Endothelial cell of umbilical vein (primary cell): ENCODE results near the gene AKAP6. TPM values are rescaled to one million over a fixed set of nuclear protein-coding genes. Genes with fewer than 3 reads are reported as not detected.

ENCODE experiments used
- BruUV-seq: library from RNA; stranded (reverse); fragments of 400-500 nt; replicated peaks from 2 replicates; lab custom pipeline; 2021; lab: Mats Ljungman, UMichigan
- CTCF ChIA-PET: fragments of 300-600, 350-600 bp; sonication (Branson Sonifier 250); formaldehyde crosslinking; loops from one replicate; lab custom pipeline; 2021; ENCODE audit warnings: antibody characterized with exemption, inconsistent platforms; lab: Charles Lee
- POLR2A ChIA-PET: fragments of 300-600, 350-600 bp; sonication (Branson Sonifier 250); formaldehyde crosslinking; loops from one replicate; lab custom pipeline; 2021; ENCODE audit warnings: antibody characterized with exemption, inconsistent platforms; lab: Charles Lee
- DNase-seq: peaks from one replicate; pipeline ENCODE4 v3.0.0-alpha.2; 2011; ENCODE audit warnings: low read depth, low spot score
- FAIRE-seq: peaks from 2 replicates; lab custom pipeline; 2011; peaks lifted over from hg19 to GRCh38; lab: Jason Lieb, UNC
- H2AFZ ChIP-seq: 2 replicates; pipeline ENCODE4 v1.6.0; 2012; ENCODE audit warnings: low read depth, low read length, control low read depth, inconsistent platforms
- H3K27ac ChIP-seq: 2 replicates; pipeline ENCODE4 v1.5.1; 2011; ENCODE audit warnings: low read depth, mild to moderate bottlenecking, control low read depth, low read length, moderate library complexity; ENCODE audit not compliant: insufficient read depth
- H3K27me3 ChIP-seq, 2 experiments: 2 replicates each; pipeline versions ENCODE4 v1.6.0 to v1.6.1; 2011; ENCODE audit warnings: low read length in 2 of 2, mixed read lengths in 1 of 2; ENCODE audit not compliant: control insufficient read depth in 2 of 2, insufficient read depth in 2 of 2
- H3K36me3 ChIP-seq, 2 experiments: 2 replicates in 1 of 2; 3 replicates in 1 of 2; pipeline ENCODE4 v1.5.1; 2011; ENCODE audit warnings: low read length in 2 of 2, mild to moderate bottlenecking in 1 of 2, moderate library complexity in 1 of 2; ENCODE audit not compliant: control insufficient read depth in 2 of 2, insufficient read depth in 2 of 2; ENCODE audit errors: extremely low read depth in 1 of 2
- H3K4me1 ChIP-seq: 3 replicates; pipeline ENCODE4 v1.5.1; 2011; ENCODE audit warnings: mild to moderate bottlenecking, low read length; ENCODE audit not compliant: control insufficient read depth, insufficient read depth; ENCODE audit errors: extremely low read depth
- H3K4me2 ChIP-seq: 2 replicates; pipeline ENCODE4 v1.6.1; 2011; ENCODE audit warnings: low read length, control low read depth, mixed read lengths; ENCODE audit not compliant: insufficient read depth
- H3K4me3 ChIP-seq, 3 experiments: fragments of 200-600 bp in 1 of 3; sonication (generic), shearing (Covaris generic) in 1 of 3; replicated peaks in 1 of 3; 2 replicates each; pipeline ENCODE4 v1.5.1; 2011 to 2016; ENCODE audit warnings: control low read depth in 3 of 3, low read length in 3 of 3, mild to moderate bottlenecking in 2 of 3, inconsistent platforms in 1 of 3, low read depth in 1 of 3, moderate library complexity in 1 of 3; ENCODE audit not compliant: insufficient read depth in 1 of 3
- H3K79me2 ChIP-seq: 2 replicates; pipeline ENCODE4 v1.6.0; 2012; ENCODE audit warnings: low read length, inconsistent platforms; ENCODE audit not compliant: control insufficient read depth, insufficient read depth
- H3K9ac ChIP-seq: replicated peaks from 2 replicates; pipeline ENCODE3; 2011; ENCODE audit warnings: low read length, control low read depth; ENCODE audit not compliant: insufficient read depth; ENCODE audit errors: extremely low read depth
- H3K9me1 ChIP-seq: replicated peaks from 3 replicates; pipeline ENCODE4 v1.6.0; 2011; ENCODE audit warnings: mild to moderate bottlenecking, low read length; ENCODE audit not compliant: control insufficient read depth, insufficient read depth; ENCODE audit errors: extremely low read depth
- H3K9me3 ChIP-seq: replicated peaks from 2 replicates; pipeline ENCODE4 v1.5.1; 2012; ENCODE audit warnings: low read length, inconsistent platforms; ENCODE audit not compliant: control insufficient read depth, insufficient read depth
- H4K20me1 ChIP-seq: replicated peaks from 2 replicates; pipeline ENCODE3; 2011; ENCODE audit warnings: mild to moderate bottlenecking, low read length; ENCODE audit not compliant: control insufficient read depth, insufficient read depth; ENCODE audit errors: extremely low read depth
- CTCF ChIP-seq, 2 donors: IDR thresholded peaks; 1 replicate in 1 of 2; 2 replicates in 1 of 2; pipeline ENCODE4 v1.5.1; 2011; ENCODE audit warnings: low read length in 2 of 2, mild to moderate bottlenecking in 2 of 2, moderate library complexity in 2 of 2, control low read depth in 1 of 2, inconsistent platforms in 1 of 2, low read depth in 1 of 2; ENCODE audit not compliant: insufficient read depth in 1 of 2; ENCODE audit errors: extremely low read depth in 1 of 2
- EZH2 ChIP-seq: IDR thresholded peaks from 2 replicates; pipeline ENCODE4 v1.6.1; 2012; ENCODE audit warnings: borderline replicate concordance, low read depth, mild to moderate bottlenecking, moderate library complexity, low read length, inconsistent platforms; ENCODE audit not compliant: severe bottlenecking
- FOS ChIP-seq: IDR thresholded peaks from 2 replicates; pipeline ENCODE4 v1.6.1; 2011; ENCODE audit warnings: mild to moderate bottlenecking, low read length, moderate library complexity, borderline replicate concordance; ENCODE audit not compliant: insufficient read depth
- GATA2 ChIP-seq: IDR thresholded peaks from 2 replicates; pipeline ENCODE4 v1.7.0; 2011; ENCODE audit warnings: low read depth, mild to moderate bottlenecking, moderate library complexity, mixed read lengths, low read length; ENCODE audit not compliant: insufficient read length, insufficient read depth
- JUN ChIP-seq: IDR thresholded peaks from 2 replicates; pipeline ENCODE4 v1.6.1; 2011; ENCODE audit warnings: borderline replicate concordance, low read depth; ENCODE audit not compliant: insufficient read length, insufficient read depth
- MAX ChIP-seq: IDR thresholded peaks from 2 replicates; pipeline ENCODE4 v1.6.1; 2011; ENCODE audit not compliant: insufficient read depth, insufficient read length
- MYC ChIP-seq: IDR thresholded peaks from one replicate; pipeline ENCODE4 v1.6.1; 2011; ENCODE audit warnings: mild to moderate bottlenecking, low read depth, low read length
- POLR2A ChIP-seq: IDR thresholded peaks from 2 replicates; pipeline ENCODE4 v1.6.1; 2012; ENCODE audit warnings: low read depth, mild to moderate bottlenecking, control low read depth, low read length
- POLR2AphosphoS5 ChIP-seq: IDR thresholded peaks from 2 replicates; pipeline ENCODE4 v1.6.1; 2012; ENCODE audit warnings: low read depth, mild to moderate bottlenecking, control low read depth, low read length, moderate library complexity; ENCODE audit not compliant: insufficient read depth
- dilution Hi-C: fragments of 300-500 bp; cut with MboI; formaldehyde crosslinking; loops from one replicate; pipeline ENCODE4 v1.15.0; 2019; ENCODE audit warnings: low sequenced_read_pairs; ENCODE audit not compliant: extremely low pct_ligation_motif_present
- intact Hi-C: fragments of 100-400 bp; cut with micrococcal nuclease; formaldehyde crosslinking; loops from one replicate; pipeline ENCODE4 v1.10.0; 2022
- polyA plus RNA-seq, 4 experiments: library from polyadenylated mRNA; depleted of rRNA in 3 of 4; stranded (reverse) in 3 of 4; unstranded in 1 of 4; fragments of >200 nt; gene quantifications; 2 replicates each; pipeline versions ENCODE4 v1.2.1 to v1.2.3, GENCODE V29; 2011 to 2012; ENCODE audit warnings: missing spikeins in 1 of 4
- total RNA-seq: library from RNA; stranded (reverse); gene quantifications from 2 replicates; pipeline ENCODE4 v1.2.3, GENCODE V29; 2021

The AKAP6 gene
- total and polyA plus RNA-seq, 2 donors (not counting 3 experiments of a cell fraction or from before 2014, with no cell fraction given) = 0.03 to 0.49 TPM

GRCh38 chr14:32785585-32785984, 456.5 kb downstream of the AKAP6 start:
- POLR2A ChIA-PET = no interaction called here
- Histone ChIP-seq H3K27ac (no peak overlapping the region), H3K4me1 (no peaks in the 10 kb centered on the region), H3K36me3 (no peaks in the 10 kb centered on the region), H3K9me3 (no peaks in the 10 kb centered on the region), H3K9ac (no peak overlapping the region), H3K4me2 (no peak overlapping the region), H3K4me3 (no peak overlapping the region), H4K20me1 (no peaks in the 10 kb centered on the region), H3K9me1 (no peaks in the 10 kb centered on the region), H2AFZ (no peak overlapping the region), H3K27me3 (no peaks in the 10 kb centered on the region), H3K79me2 (no peaks in the 10 kb centered on the region)
- no peak for DNase-seq
- CTCF ChIA-PET = no interaction called here
- no peak for FAIRE-seq
- BruUV-seq = no TSS peak
- intact Hi-C loops (no loop called here), dilution Hi-C loops (no loop called here)
- TF ChIP-seq POLR2AphosphoS5 = no peak
- TF ChIP-seq MAX = no peak
- no peak for TF ChIP-seq MYC
- no peak for TF ChIP-seq JUN
- TF ChIP-seq GATA2 = no peak
- no peak for TF ChIP-seq POLR2A
- TF ChIP-seq FOS = no peak
- TF ChIP-seq EZH2 = no peak
- no peak for TF ChIP-seq CTCF (IDR thresholded peaks at IDR 0.05; ENCODE audit: extremely low read depth in 1 of 2, insufficient read depth in 1 of 2, low read depth in 1 of 2, low read length in 2 of 2)
